Measurements from ENCODE around the gene SLC23A3. TPM values are rescaled to one million over a fixed set of nuclear protein-coding genes. Genes with fewer than 3 reads are reported as not detected.
"Not testable (repeated sequence)": the region's sequence is repeated elsewhere in the genome, so short reads cannot be mapped to it uniquely, and the experiment has no call there.

Gene SLC23A3
- polyA plus RNA-seq, 1 donor: 1.1 TPM

GRCh38 chr2:219204425-219205164 is 34.8 kb upstream of the SLC23A3 start:
- no peak for DNase-seq

GRCh38 chr2:219201331-219201730 is 31.5 kb upstream of the SLC23A3 start:
- DNase-seq: not testable (repeated sequence)

GRCh38 chr2:219200502-219201326 is 30.9 kb upstream of the SLC23A3 start:
- not testable (repeated sequence) for DNase-seq

- DNase-seq: no peak
Measured at GRCh38 chr2:219199470-219200211, 29.8 kb upstream of the SLC23A3 start.

GRCh38 chr2:219198974-219199373 is 29.1 kb upstream of the SLC23A3 start:
- no peak for DNase-seq

GRCh38 chr2:219197388-219197787 is 27.6 kb upstream of the SLC23A3 start:
- no peak for DNase-seq

GRCh38 chr2:219186754-219187456 is 17.1 kb upstream of the SLC23A3 start:
- no peak for DNase-seq

GRCh38 chr2:219184121-219184520 is 14.3 kb upstream of the SLC23A3 start:
- no peak for DNase-seq

- no peak for DNase-seq
Measured at GRCh38 chr2:219183151-219183772, 13.4 kb upstream of the SLC23A3 start.

- DNase-seq: no peak
Measured at GRCh38 chr2:219182331-219183150, 12.7 kb upstream of the SLC23A3 start.

- DNase-seq: no peak
Measured at GRCh38 chr2:219181531-219181930, 11.7 kb upstream of the SLC23A3 start.

- DNase-seq: no peak
Measured at GRCh38 chr2:219180961-219181360, 11.1 kb upstream of the SLC23A3 start.

- DNase-seq: no peak
Measured at GRCh38 chr2:219179601-219180465, 10.0 kb upstream of the SLC23A3 start.

- DNase-seq: peak; percentile 25
Measured at GRCh38 chr2:219178377-219179175, 8.7 kb upstream of the SLC23A3 start.

- peak; percentile 96 for DNase-seq
Measured at GRCh38 chr2:219177552-219178376, 7.9 kb upstream of the SLC23A3 start, which contains the start of gene RETREG2. TSS of gene RETREG2 (plus strand) at chr2:219178275. CDS start at chr2:219178353, 78 bp downstream.

GRCh38 chr2:219176818-219177551 is 7.2 kb upstream of the SLC23A3 start, which contains the start of gene CNPPD1:
TSS of gene CNPPD1 (minus strand) at chr2:219176925. CDS start at chr2:219176828, 97 bp downstream.
- DNase-seq: peak; percentile 89
